H1 (cell line): ENCODE measurements around the gene GOLIM4. TPM values are rescaled to one million over a fixed set of nuclear protein-coding genes. Genes with fewer than 3 reads are reported as not detected.

ENCODE experiments used
- CTCF ChIA-PET: fragments of 300-600 bp; sonication (Branson Sonifier 250); formaldehyde crosslinking; loops from one replicate; lab custom pipeline; 2021; ENCODE audit not compliant: partially characterized antibody; lab: Charles Lee
- POLR2A ChIA-PET: fragments of 300-600 bp; sonication (Branson Sonifier 250); formaldehyde crosslinking; loops from one replicate; lab custom pipeline; 2021; ENCODE audit warnings: inconsistent platforms; ENCODE audit not compliant: partially characterized antibody; lab: Charles Lee
- DNase-seq, 2 experiments: peaks; one replicate each; pipeline versions ENCODE4 v3.0.0 to v3.0.0-alpha.2; 2010 to 2022; ENCODE audit warnings: low spot score in 2 of 2, low read depth in 1 of 2, mixed read lengths in 1 of 2
- FAIRE-seq: peaks from 2 replicates; lab custom pipeline; 2011; peaks lifted over from hg19 to GRCh38; lab: Jason Lieb, UNC
- H2AFZ ChIP-seq: 2 replicates; pipeline ENCODE4 v1.8.1; 2012; ENCODE audit warnings: low read length, inconsistent platforms
- H2AK5ac ChIP-seq: 2 replicates; pipeline ENCODE4 v1.6.1; 2013; ENCODE audit warnings: low read depth, low read length
- H2BK120ac ChIP-seq: replicated peaks from 2 replicates; pipeline ENCODE3; 2013; ENCODE audit warnings: low read depth, low read length, inconsistent platforms
- H2BK12ac ChIP-seq: 2 replicates; pipeline ENCODE4 v1.6.1; 2013; ENCODE audit warnings: low read depth, low read length
- H2BK15ac ChIP-seq: 2 replicates; pipeline ENCODE4 v1.6.1; 2013; ENCODE audit warnings: low read length
- H2BK20ac ChIP-seq: 2 replicates; pipeline ENCODE4 v1.6.1; 2013; ENCODE audit warnings: low read length
- H2BK5ac ChIP-seq: 2 replicates; pipeline ENCODE4 v1.6.1; 2013; ENCODE audit warnings: low read depth, low read length
- H3K14ac ChIP-seq: 2 replicates; pipeline ENCODE4 v1.6.1; 2013; ENCODE audit warnings: inconsistent platforms; ENCODE audit not compliant: insufficient read length
- H3K18ac ChIP-seq: 2 replicates; pipeline ENCODE4 v1.6.1; 2013; ENCODE audit warnings: low read length; ENCODE audit errors: extremely low read depth
- H3K23ac ChIP-seq: 2 replicates; pipeline ENCODE4 v1.6.1; 2013; ENCODE audit warnings: inconsistent platforms; ENCODE audit not compliant: insufficient read length
- H3K23me2 ChIP-seq: 2 replicates; pipeline ENCODE4 v1.6.1; 2013; ENCODE audit warnings: low read depth, low read length
- H3K27ac ChIP-seq: 2 replicates; pipeline ENCODE4 v1.6.1; 2011; ENCODE audit warnings: low read depth, low read length, inconsistent platforms
- H3K27me3 ChIP-seq, 4 experiments: replicated peaks in 1 of 4; 1 replicate in 1 of 4; 2 replicates in 3 of 4; pipeline versions ENCODE4 v1.6.1 to v1.8.1; 2011 to 2013; ENCODE audit warnings: low read length in 3 of 4, mild to moderate bottlenecking in 3 of 4, inconsistent platforms in 2 of 4, mixed read lengths in 2 of 4, moderate library complexity in 1 of 4; ENCODE audit not compliant: control insufficient read depth in 3 of 4, insufficient read depth in 3 of 4; ENCODE audit errors: extremely low read depth in 1 of 4
- H3K36me3 ChIP-seq, 4 experiments: 2 replicates each; pipeline versions ENCODE4 v1.6.1 to v1.8.1; 2011 to 2013; ENCODE audit warnings: mild to moderate bottlenecking in 4 of 4, low read length in 3 of 4, moderate library complexity in 2 of 4, control low read depth in 1 of 4, inconsistent platforms in 1 of 4; ENCODE audit not compliant: insufficient read depth in 4 of 4, control insufficient read depth in 2 of 4
- H3K4ac ChIP-seq: replicated peaks from 2 replicates; pipeline ENCODE3; 2013; ENCODE audit warnings: low read length, low read depth, mixed read lengths, inconsistent platforms; ENCODE audit not compliant: insufficient read length
- H3K4me1 ChIP-seq, 4 experiments: replicated peaks in 1 of 4; 1 replicate in 1 of 4; 2 replicates in 3 of 4; pipeline versions ENCODE4 v1.6.1 to v1.8.1; 2011 to 2013; ENCODE audit warnings: low read length in 3 of 4, inconsistent platforms in 2 of 4, mixed read lengths in 1 of 4; ENCODE audit not compliant: insufficient read depth in 4 of 4, control insufficient read depth in 3 of 4
- H3K4me2 ChIP-seq, 2 experiments: 2 replicates each; pipeline versions ENCODE4 v1.6.1 to v1.8.1; 2011 to 2013; ENCODE audit warnings: low read depth in 2 of 2, low read length in 2 of 2, control low read depth in 1 of 2, inconsistent platforms in 1 of 2, mild to moderate bottlenecking in 1 of 2; ENCODE audit not compliant: insufficient read depth in 1 of 2
- H3K4me3 ChIP-seq, 4 experiments: fragments of 200-600, 300-600 bp in 1 of 4; sonication (generic), shearing (Covaris generic), sonication (Bioruptor Twin) in 1 of 4; 2 replicates each; pipeline versions ENCODE4 v1.5.1 to v1.8.1; 2011 to 2016; ENCODE audit warnings: low read length in 4 of 4, low read depth in 3 of 4, control low read depth in 2 of 4, inconsistent platforms in 2 of 4, mild to moderate bottlenecking in 2 of 4, mixed read lengths in 1 of 4, moderate library complexity in 1 of 4; ENCODE audit not compliant: insufficient read depth in 2 of 4; ENCODE audit errors: extremely low read depth in 1 of 4
- H3K56ac ChIP-seq: replicated peaks from 2 replicates; pipeline ENCODE3; 2013; ENCODE audit warnings: low read depth, mild to moderate bottlenecking, mixed read lengths, low read length, inconsistent platforms; ENCODE audit not compliant: insufficient read length
- H3K79me1 ChIP-seq: 2 replicates; pipeline ENCODE4 v1.6.1; 2013; ENCODE audit warnings: low read depth, low read length, control low read depth
- H3K79me2 ChIP-seq, 2 experiments: 2 replicates each; pipeline versions ENCODE4 v1.6.1 to v1.8.1; 2012 to 2013; ENCODE audit warnings: low read length in 2 of 2, mild to moderate bottlenecking in 2 of 2, inconsistent platforms in 1 of 2; ENCODE audit not compliant: insufficient read depth in 2 of 2, control insufficient read depth in 1 of 2
- H3K9ac ChIP-seq, 4 experiments: replicated peaks in 1 of 4; 1 replicate in 1 of 4; 2 replicates in 3 of 4; pipeline versions ENCODE4 v1.6.1 to v1.8.1; 2011 to 2013; ENCODE audit warnings: low read depth in 3 of 4, low read length in 3 of 4, control low read depth in 2 of 4, mild to moderate bottlenecking in 2 of 4, moderate library complexity in 2 of 4, inconsistent platforms in 1 of 4; ENCODE audit errors: extremely low read depth in 1 of 4
- H3K9me3 ChIP-seq, 2 experiments: 2 replicates each; pipeline versions ENCODE4 v1.6.1 to v1.8.1; 2012 to 2013; ENCODE audit warnings: mild to moderate bottlenecking in 2 of 2, moderate library complexity in 2 of 2, control low read depth in 1 of 2, inconsistent platforms in 1 of 2, low read depth in 1 of 2, low read length in 1 of 2, mixed read lengths in 1 of 2; ENCODE audit not compliant: insufficient read depth in 2 of 2
- H4K20me1 ChIP-seq, 2 experiments: replicated peaks in 1 of 2; 2 replicates each; pipeline versions ENCODE3 to v1.8.1; 2011 to 2013; ENCODE audit warnings: inconsistent platforms in 2 of 2, low read length in 2 of 2, mild to moderate bottlenecking in 1 of 2; ENCODE audit not compliant: insufficient read depth in 2 of 2, control insufficient read depth in 1 of 2
- H4K5ac ChIP-seq: 2 replicates; pipeline ENCODE4 v1.6.1; 2013; ENCODE audit warnings: low read length, low read depth, mixed read lengths, inconsistent platforms; ENCODE audit not compliant: insufficient read length
- H4K8ac ChIP-seq: 2 replicates; pipeline ENCODE4 v1.8.0; 2013; ENCODE audit warnings: mild to moderate bottlenecking, moderate library complexity, low read length, inconsistent platforms; ENCODE audit not compliant: insufficient read depth; ENCODE audit errors: extremely low read depth
- H4K91ac ChIP-seq: replicated peaks from 2 replicates; pipeline ENCODE3; 2013; ENCODE audit warnings: low read length, mixed read lengths, inconsistent platforms; ENCODE audit not compliant: insufficient read length
- BCL11A ChIP-seq, 2 experiments: IDR thresholded peaks; one replicate each; pipeline ENCODE4 v1.6.1; 2011; ENCODE audit warnings: low read depth in 2 of 2, low read length in 2 of 2, mild to moderate bottlenecking in 2 of 2
- CREB1 ChIP-seq: IDR thresholded peaks from 2 replicates; pipeline ENCODE4 v1.6.1; 2012; ENCODE audit warnings: inconsistent platforms
- FOSL1 ChIP-seq: IDR thresholded peaks from 2 replicates; pipeline ENCODE4 v1.6.1; 2011; ENCODE audit warnings: mild to moderate bottlenecking, low read depth, low read length, moderate library complexity; ENCODE audit not compliant: insufficient read depth
- HDAC2 ChIP-seq, 2 experiments: fragments of 300-600 bp in 1 of 2; sonication (generic) in 1 of 2; IDR thresholded peaks; 2 replicates each; pipeline ENCODE4 v1.6.1; 2011 to 2012; ENCODE audit warnings: low read depth in 2 of 2, low read length in 2 of 2, mild to moderate bottlenecking in 2 of 2, moderate library complexity in 2 of 2, borderline replicate concordance in 1 of 2, inconsistent platforms in 1 of 2
- MAX ChIP-seq: IDR thresholded peaks from 2 replicates; pipeline ENCODE4 v1.6.1; 2012; ENCODE audit warnings: inconsistent platforms
- NANOG ChIP-seq: IDR thresholded peaks from 2 replicates; pipeline ENCODE4 v1.6.1; 2011; ENCODE audit warnings: low read length, low read depth, mild to moderate bottlenecking, inconsistent platforms; ENCODE audit not compliant: insufficient read depth, poor library complexity, severe bottlenecking
- RXRA ChIP-seq: IDR thresholded peaks from 2 replicates; pipeline ENCODE4 v1.6.1; 2011; ENCODE audit warnings: low read depth, mild to moderate bottlenecking, low read length, moderate library complexity; ENCODE audit not compliant: insufficient read depth
- SAP30 ChIP-seq: fragments of 300-600 bp; sonication (generic); IDR thresholded peaks from 2 replicates; pipeline ENCODE4 v1.7.1; 2012; ENCODE audit warnings: low read length, moderate library complexity, mild to moderate bottlenecking, inconsistent platforms; ENCODE audit not compliant: insufficient read depth, insufficient replicate concordance
- SIN3A ChIP-seq, 2 experiments: IDR thresholded peaks in 1 of 2; conservative IDR thresholded peaks in 1 of 2; 2 replicates each; pipeline ENCODE4 v1.6.1; 2011 to 2012; ENCODE audit warnings: low read length in 2 of 2, improper control_type of control experiment in 1 of 2, low read depth in 1 of 2, mild to moderate bottlenecking in 1 of 2
- TBP ChIP-seq: IDR thresholded peaks from 2 replicates; pipeline ENCODE4 v1.6.1; 2011; ENCODE audit warnings: low read depth, low read length, improper control_type of control experiment
- WGBS, 2 experiments: shearing (Covaris generic) in 1 of 2; methylation state at CpG; one replicate each; pipeline versions ENCODE4 v1.1.6 to v1.1.7; 2013 to 2015; ENCODE audit warnings: low lambda C conversion rate in 2 of 2, mixed read lengths in 2 of 2, inconsistent platforms in 1 of 2, low coverage in 1 of 2, missing lambda C conversion rate in 1 of 2; ENCODE audit not compliant: insufficient replicate concordance in 2 of 2, insufficient coverage in 1 of 2, insufficient read length in 1 of 2; ENCODE audit errors: extremely low coverage in 1 of 2, missing lambda C conversion rate in 1 of 2; 5-methylcytosine and 5-hydroxymethylcytosine counted together
- polyA plus RNA-seq, 7 experiments: library from polyadenylated mRNA; depleted of rRNA in 3 of 7; stranded (reverse) in 5 of 7; unstranded in 2 of 7; fragments of >200 nt in 5 of 7; fragments of 200-250 nt in 2 of 7; gene quantifications; 1 replicate in 5 of 7; 2 replicates in 1 of 7; 4 replicates in 1 of 7; pipeline versions ENCODE4 v1.2.1 to v1.2.3, GENCODE V29; 2011 to 2013; ENCODE audit warnings: missing spikeins in 2 of 7, mixed read lengths in 2 of 7
- total RNA-seq: library from RNA; stranded (reverse); fragmentation: NEBNext Ultra II Directional; extraction: Animal tissue kit (Norgen Biotek cat#: 25700); gene quantifications from 2 replicates; pipeline ENCODE4 v1.2.1, GENCODE V29; 2021

The GOLIM4 gene
- total and polyA plus RNA-seq, 2 of the 8 experiments (the other 6 are each of a cell fraction or from before 2014, with no cell fraction given) = 5.6 to 29.7 TPM

GRCh38 chr3:167992381-167992780 lies 103.3 kb downstream of the GOLIM4 start:
- Histone ChIP-seq H2BK120ac (no peak overlapping the region), H3K4me1 (no peaks in the 10 kb centered on the region), H2BK12ac (no peak overlapping the region), H3K4ac (no peak overlapping the region), H2AK5ac (no peak overlapping the region), H3K36me3 (no peaks in the 10 kb centered on the region), H3K9ac (no peak overlapping the region), H3K27ac (no peak overlapping the region), H3K18ac (no peak overlapping the region), H3K79me1 (no peaks in the 10 kb centered on the region), H4K20me1 (no peaks in the 10 kb centered on the region), H3K9me3 (no peaks in the 10 kb centered on the region), H4K8ac (no peak overlapping the region), H4K5ac (no peak overlapping the region), H2AFZ (no peak overlapping the region), H4K91ac (no peak overlapping the region), H3K79me2 (no peaks in the 10 kb centered on the region), H3K23ac (no peak overlapping the region), H3K4me3 (no peak overlapping the region), H3K56ac (no peak overlapping the region), H2BK15ac (no peak overlapping the region), H3K14ac (no peak overlapping the region), H3K4me2 (no peak overlapping the region), H3K23me2 (no peaks in the 10 kb centered on the region), H3K27me3 (no peaks in the 10 kb centered on the region), H2BK20ac (no peak overlapping the region), H2BK5ac (no peak overlapping the region)
- no peak for FAIRE-seq
- no peak for DNase-seq
- ChIA-PET CTCF (no interaction called here), POLR2A (no interaction called here)
- WGBS, 2 experiments = 91% methylated on average over 1 of the region's 1 CpG; no CpG with 5 or more reads in 1 of the 2 experiments
- TF ChIP-seq RXRA = no peak
- no peak for TF ChIP-seq NANOG
- no peak for TF ChIP-seq BCL11A (IDR thresholded peaks at IDR 0.05; ENCODE audit: low read depth in 2 of 2, low read length in 2 of 2)
- no peak for TF ChIP-seq HDAC2 (IDR thresholded peaks at IDR 0.05; ENCODE audit: borderline replicate concordance in 1 of 2, low read depth in 2 of 2, low read length in 2 of 2)
- TF ChIP-seq SAP30 = no peak
- no peak for TF ChIP-seq MAX
- TF ChIP-seq SIN3A (conservative IDR thresholded peaks at IDR 0.05 in 1 of 2, IDR thresholded peaks at IDR 0.05 in 1 of 2; ENCODE audit: low read depth in 1 of 2, low read length in 2 of 2) = no peak
- no peak for TF ChIP-seq CREB1
- no peak for TF ChIP-seq TBP
- no peak for TF ChIP-seq FOSL1
